Measurements from ENCODE around the gene COL8A1.
"Not testable (repeated sequence)": the region's sequence is repeated elsewhere in the genome, so short reads cannot be mapped to it uniquely, and the experiment has no call there.

COL8A1 gene

GRCh38 chr3:99818818-99819217 is 180.4 kb downstream of the COL8A1 start:
- no peak for DNase-seq (ENCODE audit: low read depth in 1 of 2, low spot score in 1 of 2)
- TF ChIP-seq JUND (IDR thresholded peaks at IDR 0.05; ENCODE audit: low read depth) = no peak
- in situ Hi-C loops (cut with HindIII; ENCODE audit: low pct_unique_long_range_greater_than_20kb, low sequenced_read_pairs) = no loop called here

- TF ChIP-seq JUND (IDR thresholded peaks at IDR 0.05; ENCODE audit: low read depth) = no peak
- in situ Hi-C loops (cut with HindIII; ENCODE audit: low pct_unique_long_range_greater_than_20kb, low sequenced_read_pairs) = no loop called here
- DNase-seq (ENCODE audit: low read depth in 1 of 2, low spot score in 1 of 2) = no peak
These were observed 185.6 kb downstream of the COL8A1 start for GRCh38 chr3:99823723-99824711.

GRCh38 chr3:99825004-99825640 is 186.7 kb downstream of the COL8A1 start:
- no peak for DNase-seq (ENCODE audit: low read depth in 1 of 2, low spot score in 1 of 2)
- no peak for TF ChIP-seq JUND (IDR thresholded peaks at IDR 0.05; ENCODE audit: low read depth)
- in situ Hi-C loops (cut with HindIII; ENCODE audit: low pct_unique_long_range_greater_than_20kb, low sequenced_read_pairs) = no loop called here

- no peak for DNase-seq (ENCODE audit: low read depth in 1 of 2, low spot score in 1 of 2)
- in situ Hi-C loops (cut with HindIII; ENCODE audit: low pct_unique_long_range_greater_than_20kb, low sequenced_read_pairs) = no loop called here
- no peak for TF ChIP-seq JUND (IDR thresholded peaks at IDR 0.05; ENCODE audit: low read depth)
These were observed 191.4 kb downstream of the COL8A1 start for GRCh38 chr3:99829844-99830243.

- no peak for DNase-seq (ENCODE audit: low read depth in 1 of 2, low spot score in 1 of 2)
- in situ Hi-C loops (cut with HindIII; ENCODE audit: low pct_unique_long_range_greater_than_20kb, low sequenced_read_pairs) = no loop called here
- no peak for TF ChIP-seq JUND (IDR thresholded peaks at IDR 0.05; ENCODE audit: low read depth)
These were observed 195.3 kb downstream of the COL8A1 start for GRCh38 chr3:99833617-99834205.

GRCh38 chr3:99834211-99834957 is 196.0 kb downstream of the COL8A1 start:
- no peak for TF ChIP-seq JUND (IDR thresholded peaks at IDR 0.05; ENCODE audit: low read depth)
- no peak for DNase-seq (ENCODE audit: low read depth in 1 of 2, low spot score in 1 of 2)
- in situ Hi-C loops (cut with HindIII; ENCODE audit: low pct_unique_long_range_greater_than_20kb, low sequenced_read_pairs) = no loop called here

- no peak for TF ChIP-seq JUND (IDR thresholded peaks at IDR 0.05; ENCODE audit: low read depth)
- in situ Hi-C loops (cut with HindIII; ENCODE audit: low pct_unique_long_range_greater_than_20kb, low sequenced_read_pairs) = no loop called here
- no peak for DNase-seq (ENCODE audit: low read depth in 1 of 2, low spot score in 1 of 2)
These were observed 198.3 kb downstream of the COL8A1 start for GRCh38 chr3:99836681-99837080.

GRCh38 chr3:99837715-99838114 is 199.3 kb downstream of the COL8A1 start:
- in situ Hi-C loops (cut with HindIII; ENCODE audit: low pct_unique_long_range_greater_than_20kb, low sequenced_read_pairs) = no loop called here
- no peak for DNase-seq (ENCODE audit: low read depth in 1 of 2, low spot score in 1 of 2)
- TF ChIP-seq JUND (IDR thresholded peaks at IDR 0.05; ENCODE audit: low read depth) = no peak

- in situ Hi-C loops (cut with HindIII; ENCODE audit: low pct_unique_long_range_greater_than_20kb, low sequenced_read_pairs) = no loop called here
- TF ChIP-seq JUND (IDR thresholded peaks at IDR 0.05; ENCODE audit: low read depth) = no peak
- no peak for DNase-seq (ENCODE audit: low read depth in 1 of 2, low spot score in 1 of 2)
These were observed 200.4 kb downstream of the COL8A1 start for GRCh38 chr3:99838755-99839154.

- TF ChIP-seq JUND (IDR thresholded peaks at IDR 0.05; ENCODE audit: low read depth) = no peak
- in situ Hi-C loops (cut with HindIII; ENCODE audit: low pct_unique_long_range_greater_than_20kb, low sequenced_read_pairs) = no loop called here
- DNase-seq (ENCODE audit: low read depth in 1 of 2, low spot score in 1 of 2) = no peak
These were observed 201.2 kb downstream of the COL8A1 start for GRCh38 chr3:99839613-99840012.

GRCh38 chr3:99841949-99842348 is 203.6 kb downstream of the COL8A1 start:
- in situ Hi-C loops (cut with HindIII; ENCODE audit: low pct_unique_long_range_greater_than_20kb, low sequenced_read_pairs) = not testable (repeated sequence)

GRCh38 chr3:99842826-99843589 is 204.6 kb downstream of the COL8A1 start:
- no peak for TF ChIP-seq JUND (IDR thresholded peaks at IDR 0.05; ENCODE audit: low read depth)
- in situ Hi-C loops (cut with HindIII; ENCODE audit: low pct_unique_long_range_greater_than_20kb, low sequenced_read_pairs) = no loop called here
- peak; percentile 10 to 61 for DNase-seq (ENCODE audit: low read depth in 1 of 2, low spot score in 1 of 2)

More at GRCh38 chr3:99841949-99842348, 203.6 kb downstream of the COL8A1 start:
- DNase-seq (ENCODE audit: low read depth in 1 of 2, low spot score in 1 of 2) = not testable (repeated sequence)

Measured in T47D (cell line).